Sigmoid colon (tissue), 7 donors: ENCODE measurements around the gene BOC. TPM values are rescaled to one million over a fixed set of nuclear protein-coding genes. Genes with fewer than 3 reads are reported as not detected.
A peak's percentile ranks its signal among the peaks of the same experiment; 100 is the strongest.

Experiments
- DNase-seq: peaks from one replicate; pipeline ENCODE4 v3.0.0-alpha.2; 2019
- H3K27ac ChIP-seq, 4 donors: fragments of 200-600 bp; sonication (generic); one replicate each; pipeline ENCODE4 v1.5.1; 2016 to 2019; ENCODE audit warnings: mild to moderate bottlenecking in 1 of 4
- H3K27me3 ChIP-seq, 3 donors: fragments of 200-600 bp; sonication (generic); one replicate each; pipeline ENCODE4 v1.5.1; 2019; ENCODE audit warnings: mild to moderate bottlenecking in 1 of 3
- H3K36me3 ChIP-seq, 4 donors: fragments of 200-600 bp; sonication (generic); one replicate each; pipeline ENCODE4 v1.5.1; 2016 to 2019
- H3K4me1 ChIP-seq, 4 donors: fragments of 200-600 bp; sonication (generic); one replicate each; pipeline ENCODE4 v1.5.1; 2017 to 2019
- H3K4me3 ChIP-seq, 4 donors: fragments of 200-600 bp; sonication (generic); one replicate each; pipeline ENCODE4 v1.5.1; 2017 to 2019; ENCODE audit warnings: mild to moderate bottlenecking in 2 of 4, moderate library complexity in 1 of 4
- H3K9me3 ChIP-seq, 4 donors: fragments of 200-600 bp in 3 of 4; sonication (generic) in 3 of 4; one replicate each; pipeline versions ENCODE4 v1.5.1 to v1.6.1; 2013 to 2019
- EP300 ChIP-seq, 4 donors: sonication (generic); formaldehyde crosslinking; IDR thresholded peaks; one replicate each; pipeline ENCODE4 v1.6.1; 2017; ENCODE audit warnings: antibody characterized with exemption in 4 of 4
- POLR2A ChIP-seq, 2 donors: fragments of 450-650 bp; IDR thresholded peaks; one replicate each; pipeline ENCODE4 v1.6.1; 2016; ENCODE audit warnings: antibody characterized with exemption in 2 of 2, mild to moderate bottlenecking in 2 of 2, moderate library complexity in 2 of 2
- POLR2AphosphoS5 ChIP-seq, 4 donors: sonication (generic); formaldehyde crosslinking; IDR thresholded peaks; one replicate each; pipeline ENCODE4 v1.6.1; 2017; ENCODE audit warnings: antibody characterized with exemption in 4 of 4
- WGBS, 2 donors: extraction: QIAGEN DNeasy Blood & Tissue Kit; methylation state at CpG; one replicate each; pipeline ENCODE4 v1.1.7; 2013; 5-methylcytosine and 5-hydroxymethylcytosine counted together
- intact Hi-C: fragments of 100-400 bp; cut with DNase I; formaldehyde crosslinking; loops from one replicate; pipeline ENCODE4 v1.15.1; 2023
- polyA plus RNA-seq, 3 donors: library from polyadenylated mRNA; stranded (reverse); fragments of 200-250 nt; gene quantifications; one replicate each; pipeline ENCODE4 v1.2.3, GENCODE V29; 2013
- total RNA-seq, 4 donors: library from RNA; depleted of rRNA; stranded (reverse); fragments of >200 nt; gene quantifications; one replicate each; pipeline ENCODE4 v1.1.0, GENCODE V29; 2016
- TF ChIP-seq, protein P1 (sequence below), 4 experiments: fragments of 450-650 bp in 3 of 4; fragments of 200-600 bp in 1 of 4; IDR thresholded peaks; one replicate each; pipeline ENCODE4 v1.5.1; 2016 to 2019; ENCODE audit warnings: antibody characterized with exemption in 4 of 4, mild to moderate bottlenecking in 3 of 4, moderate library complexity in 2 of 4
- donor health status: healthy with polysubstance abuse.
- donor health status: Bipolar disorder and iron deficiency.
- donor health status: healthy.

The BOC gene
- total and polyA plus RNA-seq, 7 donors: 1.6 to 122 (median 80.3) TPM

DNA sequence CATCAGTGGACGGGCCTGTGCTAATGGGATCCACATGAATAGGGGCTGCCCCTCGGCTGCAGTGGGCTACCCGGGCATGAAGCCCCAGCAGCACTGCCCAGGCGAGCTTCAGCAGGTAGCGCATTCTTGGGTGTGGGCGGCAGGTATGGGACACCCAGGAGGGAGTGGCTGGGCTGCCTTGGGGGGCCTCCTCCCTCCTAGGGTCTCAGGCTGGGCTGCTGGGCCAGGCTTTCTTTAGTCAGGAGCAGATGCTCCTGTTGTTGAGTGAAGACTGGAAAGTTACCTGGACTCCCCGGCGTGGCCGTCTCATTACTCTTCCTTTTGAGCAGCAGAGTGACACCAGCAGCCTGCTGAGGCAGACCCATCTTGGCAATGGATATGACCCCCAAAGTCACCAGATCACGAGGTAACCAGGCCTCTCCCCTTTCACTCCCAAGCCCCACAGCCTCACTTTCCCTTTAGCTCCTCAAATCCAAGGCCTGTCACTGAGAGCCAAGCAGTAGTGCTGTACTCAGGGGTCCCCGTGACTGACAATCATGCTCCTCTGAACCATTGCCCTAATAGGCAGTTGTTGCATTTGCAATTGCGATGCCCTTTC, 73.2 kb downstream of the BOC start:
- 88 to 92% methylated on average over 12 of the region's 12 CpGs for WGBS, 2 donors
- intact Hi-C loops: loop anchor here (10.0 kb wide), 1 partner anchor 650 kb away; no protein-coding TSS in a partner anchor
- peaks cover 0 to 32% (median 29%) of the 10 kb centered on the region in 4 donors for H3K4me1 ChIP-seq
- DNase-seq: no peak
- H3K9me3 ChIP-seq: no peaks in the 10 kb centered on the region
- H3K27ac ChIP-seq: peak overlapping the region in 3 of 4 donors; percentile 56 to 69 (median 68)
- H3K4me3 ChIP-seq: no peak overlapping the region
- no peaks in the 10 kb centered on the region for H3K27me3 ChIP-seq
- H3K36me3 ChIP-seq: peaks cover 42 to 69% (median 48%) of the 10 kb centered on the region in 4 donors
- TF ChIP-seq EP300 (IDR thresholded peaks at IDR 0.05): no peak

DNA sequence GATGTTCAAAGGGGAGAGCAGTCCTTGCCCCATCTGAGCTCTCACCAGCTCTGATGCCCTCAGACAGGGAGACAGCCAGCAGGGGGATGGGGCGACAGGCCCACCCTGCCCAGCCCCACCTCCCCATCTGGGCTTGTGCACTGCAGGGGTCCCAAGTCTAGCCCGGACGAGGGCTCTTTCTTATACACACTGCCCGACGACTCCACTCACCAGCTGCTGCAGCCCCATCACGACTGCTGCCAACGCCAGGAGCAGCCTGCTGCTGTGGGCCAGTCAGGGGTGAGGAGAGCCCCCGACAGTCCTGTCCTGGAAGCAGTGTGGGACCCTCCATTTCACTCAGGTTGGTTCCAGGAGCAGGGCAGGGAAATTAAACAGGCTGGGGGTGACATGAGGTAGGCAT, 73.9 kb downstream of the BOC start:
- Histone ChIP-seq H3K27ac (peak overlapping the region; percentile 31 to 69 (median 62)), H3K27me3 (no peaks in the 10 kb centered on the region), H3K4me1 (peaks cover 0 to 34% (median 29%) of the 10 kb centered on the region in 4 donors), H3K4me3 (no peak overlapping the region), H3K9me3 (no peaks in the 10 kb centered on the region), H3K36me3 (peaks cover 37 to 62% (median 42%) of the 10 kb centered on the region in 4 donors)
- DNase-seq: no peak
- no peak for TF ChIP-seq POLR2AphosphoS5 (IDR thresholded peaks at IDR 0.05)
- TF ChIP-seq EP300 (IDR thresholded peaks at IDR 0.05): no peak
- TF ChIP-seq, protein P1, sequence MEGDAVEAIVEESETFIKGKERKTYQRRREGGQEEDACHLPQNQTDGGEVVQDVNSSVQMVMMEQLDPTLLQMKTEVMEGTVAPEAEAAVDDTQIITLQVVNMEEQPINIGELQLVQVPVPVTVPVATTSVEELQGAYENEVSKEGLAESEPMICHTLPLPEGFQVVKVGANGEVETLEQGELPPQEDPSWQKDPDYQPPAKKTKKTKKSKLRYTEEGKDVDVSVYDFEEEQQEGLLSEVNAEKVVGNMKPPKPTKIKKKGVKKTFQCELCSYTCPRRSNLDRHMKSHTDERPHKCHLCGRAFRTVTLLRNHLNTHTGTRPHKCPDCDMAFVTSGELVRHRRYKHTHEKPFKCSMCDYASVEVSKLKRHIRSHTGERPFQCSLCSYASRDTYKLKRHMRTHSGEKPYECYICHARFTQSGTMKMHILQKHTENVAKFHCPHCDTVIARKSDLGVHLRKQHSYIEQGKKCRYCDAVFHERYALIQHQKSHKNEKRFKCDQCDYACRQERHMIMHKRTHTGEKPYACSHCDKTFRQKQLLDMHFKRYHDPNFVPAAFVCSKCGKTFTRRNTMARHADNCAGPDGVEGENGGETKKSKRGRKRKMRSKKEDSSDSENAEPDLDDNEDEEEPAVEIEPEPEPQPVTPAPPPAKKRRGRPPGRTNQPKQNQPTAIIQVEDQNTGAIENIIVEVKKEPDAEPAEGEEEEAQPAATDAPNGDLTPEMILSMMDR (IDR thresholded peaks at IDR 0.05): no peak
- TF ChIP-seq POLR2A (IDR thresholded peaks at IDR 0.05): no peak
- intact Hi-C loops: loop anchor here (10.0 kb wide), 1 partner anchor 650 kb away; no protein-coding TSS in a partner anchor
- WGBS, 2 donors: 93% methylated on average over 8 of the region's 8 CpGs

DNA sequence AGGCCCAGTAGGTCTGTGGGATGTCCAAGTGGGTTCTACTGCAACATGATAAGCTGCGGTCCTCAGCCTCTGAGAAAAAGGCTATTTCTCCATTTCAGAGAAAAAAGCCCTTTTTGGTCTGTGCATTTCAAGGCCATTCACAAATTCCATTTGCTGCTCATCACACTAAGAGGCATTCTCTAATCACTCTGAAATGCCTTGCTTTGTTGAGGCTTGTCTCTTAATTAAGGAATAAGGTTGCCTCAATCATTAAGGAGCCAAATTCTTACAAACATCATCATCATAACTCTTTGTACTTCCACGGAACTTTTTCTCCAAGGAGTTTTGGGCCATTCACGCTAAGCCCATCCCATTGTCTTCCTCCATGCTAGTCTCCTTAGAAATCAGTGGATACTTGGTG, 74.4 kb downstream of the BOC start:
- no peak for DNase-seq
- peaks cover 0 to 39% (median 31%) of the 10 kb centered on the region in 4 donors for H3K4me1 ChIP-seq
- no peaks in the 10 kb centered on the region for H3K9me3 ChIP-seq
- peak overlapping the region; percentile 56 to 69 (median 66) for H3K27ac ChIP-seq
- 89 to 94% methylated on average over 3 of the region's 3 CpGs for WGBS, 2 donors
- intact Hi-C loops: loop anchor here (10.0 kb wide), 1 partner anchor 651 kb away; no protein-coding TSS in a partner anchor
- H3K36me3 ChIP-seq: peaks cover 33 to 57% (median 39%) of the 10 kb centered on the region in 4 donors
- TF ChIP-seq EP300 (IDR thresholded peaks at IDR 0.05) (no peak), POLR2A (IDR thresholded peaks at IDR 0.05) (no peak), POLR2AphosphoS5 (IDR thresholded peaks at IDR 0.05) (no peak)
- TF ChIP-seq, protein P1 (IDR thresholded peaks at IDR 0.05): no peak
- H3K27me3 ChIP-seq: no peaks in the 10 kb centered on the region
- no peak overlapping the region for H3K4me3 ChIP-seq

DNA sequence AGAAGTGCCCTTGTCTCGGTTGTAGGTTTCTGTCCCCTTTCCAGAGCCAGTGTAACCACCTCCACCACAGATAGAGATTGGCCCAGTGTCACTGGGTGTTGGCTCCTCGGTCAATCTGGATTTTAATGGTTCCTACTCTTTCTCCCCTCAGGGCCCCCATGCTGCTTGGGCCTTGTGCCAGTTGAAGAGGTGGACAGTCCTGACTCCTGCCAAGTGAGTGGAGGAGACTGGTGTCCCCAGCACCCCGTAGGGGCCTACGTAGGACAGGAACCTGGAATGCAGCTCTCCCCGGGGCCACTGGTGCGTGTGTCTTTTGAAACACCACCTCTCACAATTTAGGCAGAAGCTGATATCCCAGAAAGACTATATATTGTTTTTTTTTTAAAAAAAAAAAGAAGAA, 75.2 kb downstream of the BOC start:
- Histone ChIP-seq H3K4me1 (peaks cover 0 to 47% (median 39%) of the 10 kb centered on the region in 4 donors), H3K27me3 (no peaks in the 10 kb centered on the region), H3K36me3 (peaks cover 25 to 49% (median 31%) of the 10 kb centered on the region in 4 donors), H3K27ac (peak overlapping the region; percentile 56 to 69 (median 66)), H3K9me3 (no peaks in the 10 kb centered on the region), H3K4me3 (no peak overlapping the region)
- TF ChIP-seq POLR2AphosphoS5 (IDR thresholded peaks at IDR 0.05) (no peak), EP300 (IDR thresholded peaks at IDR 0.05) (no peak), POLR2A (IDR thresholded peaks at IDR 0.05) (no peak)
- TF ChIP-seq, protein P1 (IDR thresholded peaks at IDR 0.05): no peak
- no peak for DNase-seq
- intact Hi-C loops: loop anchor here (10.0 kb wide), 1 partner anchor 652 kb away; no protein-coding TSS in a partner anchor
- 91 to 92% methylated on average over 6 of the region's 6 CpGs for WGBS, 2 donors

DNA sequence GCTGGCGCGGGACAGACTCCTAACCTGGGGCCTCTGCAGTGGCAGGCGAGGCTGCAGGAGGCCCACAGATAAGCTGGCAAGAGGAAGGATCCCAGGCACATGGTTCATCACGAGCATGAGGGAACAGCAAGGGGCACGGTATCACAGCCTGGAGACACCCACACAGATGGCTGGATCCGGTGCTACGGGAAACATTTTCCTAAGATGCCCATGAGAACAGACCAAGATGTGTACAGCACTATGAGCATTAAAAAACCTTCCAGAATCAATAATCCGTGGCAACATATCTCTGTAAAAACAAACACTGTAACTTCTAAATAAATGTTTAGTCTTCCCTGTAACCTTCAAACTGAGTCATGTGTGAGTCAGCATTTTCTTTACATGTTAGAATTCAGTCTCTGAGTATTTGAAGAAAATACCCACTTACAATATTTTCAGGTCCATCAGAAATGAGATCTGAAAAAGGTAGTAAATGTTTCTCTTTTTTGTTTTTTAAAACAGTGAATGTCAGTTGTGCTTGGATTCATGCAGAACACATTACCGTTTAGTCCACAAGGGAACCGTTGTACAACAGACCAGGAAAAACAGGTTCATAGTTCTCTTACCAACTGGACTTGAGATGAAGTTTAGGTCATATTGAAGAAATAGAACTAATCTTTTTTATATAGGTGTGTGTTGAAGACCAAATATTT, 75.9 kb downstream of the BOC start:
- H3K36me3 ChIP-seq: peaks cover 18 to 42% (median 24%) of the 10 kb centered on the region in 4 donors
- H3K27me3 ChIP-seq: no peaks in the 10 kb centered on the region
- peaks cover 0 to 55% (median 46%) of the 10 kb centered on the region in 4 donors for H3K4me1 ChIP-seq
- no peak for DNase-seq
- intact Hi-C loops: loop anchor here (10.0 kb wide), 1 partner anchor 652 kb away; no protein-coding TSS in a partner anchor
- H3K27ac ChIP-seq: peak overlapping the region; percentile 56 to 69 (median 66)
- TF ChIP-seq POLR2AphosphoS5 (IDR thresholded peaks at IDR 0.05) (no peak), EP300 (IDR thresholded peaks at IDR 0.05) (no peak), POLR2A (IDR thresholded peaks at IDR 0.05) (no peak)
- TF ChIP-seq, protein P1 (IDR thresholded peaks at IDR 0.05): no peak
- no peaks in the 10 kb centered on the region for H3K9me3 ChIP-seq
- 80 to 82% methylated on average over 10 of the region's 10 CpGs for WGBS, 2 donors
- no peak overlapping the region for H3K4me3 ChIP-seq
